Endometrium (tissue), 2 donors: ENCODE results near the gene GPR156.

Source experiments
- FAIRE-seq: peaks from 2 replicates; lab custom pipeline; 2012; peaks lifted over from hg19 to GRCh38; lab: Jason Lieb, UNC
- donor health status: control.
- donor health status: control.

GPR156 gene

GRCh38 chr3:120193554-120193953 lies 91.5 kb downstream of the GPR156 start:
- no peak for FAIRE-seq

GRCh38 chr3:120192579-120192978 lies 92.4 kb downstream of the GPR156 start:
- FAIRE-seq: no peak

DNA sequence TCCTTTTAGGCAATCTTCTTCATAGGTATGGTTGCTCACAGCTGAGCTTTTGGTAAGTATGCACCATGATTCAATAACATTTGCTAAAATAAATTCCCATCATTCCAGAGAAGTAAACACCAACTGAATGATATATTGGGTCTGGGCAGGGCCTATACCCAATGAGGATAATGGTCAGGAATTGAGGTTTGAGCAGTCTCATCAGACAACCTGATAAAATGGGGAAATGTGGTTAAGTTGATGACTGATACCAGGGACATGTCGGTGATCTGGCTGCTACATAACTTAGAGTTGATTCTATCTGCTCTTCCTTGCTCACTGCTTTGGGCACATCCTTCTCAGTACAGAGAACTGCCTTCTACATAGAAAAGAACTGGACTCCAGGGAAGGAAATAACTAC lies 92.9 kb downstream of the GPR156 start:
- FAIRE-seq: no peak

DNA sequence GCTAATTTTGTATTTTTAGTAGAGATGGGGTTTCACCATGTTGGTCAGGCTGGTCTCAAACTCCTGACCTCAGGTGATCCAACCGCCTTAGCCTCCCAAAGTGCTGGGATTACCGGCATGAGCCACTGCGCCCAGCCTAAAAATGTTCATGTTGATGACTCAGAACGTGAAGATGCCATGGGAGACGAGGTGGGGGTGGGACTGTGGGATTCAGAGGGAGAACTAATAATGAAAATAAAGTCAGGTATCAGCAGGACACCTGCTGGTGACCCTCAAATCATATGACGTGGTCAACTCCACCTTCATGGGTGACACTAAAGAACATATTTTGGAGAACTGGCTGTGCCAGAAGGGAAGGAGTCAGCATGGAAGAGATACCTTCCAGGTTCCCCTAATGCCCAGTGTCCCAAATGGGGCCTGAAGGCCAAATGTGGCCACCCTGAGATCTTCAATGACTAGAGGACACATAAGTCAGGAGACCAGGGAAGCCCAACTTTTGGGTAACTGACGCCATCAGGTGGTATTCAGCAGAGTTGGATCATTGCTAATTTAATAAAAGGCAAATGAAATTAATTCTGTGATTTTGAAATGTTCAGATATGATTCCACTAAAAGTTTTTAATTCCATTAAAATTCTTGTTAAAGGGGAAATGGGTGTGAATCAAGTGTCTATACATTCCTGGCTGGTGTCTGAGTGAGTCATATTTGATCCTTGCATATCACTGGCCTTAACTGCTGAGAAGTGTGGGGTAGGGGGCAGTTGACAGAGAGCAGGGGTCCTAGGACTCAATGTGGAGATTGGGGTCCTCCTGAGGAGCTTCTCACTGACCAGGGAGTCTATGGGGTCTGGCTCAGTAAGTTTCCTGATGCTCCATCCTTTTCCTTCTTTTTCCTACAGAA lies 102.2 kb downstream of the GPR156 start:
- no peak for FAIRE-seq

DNA sequence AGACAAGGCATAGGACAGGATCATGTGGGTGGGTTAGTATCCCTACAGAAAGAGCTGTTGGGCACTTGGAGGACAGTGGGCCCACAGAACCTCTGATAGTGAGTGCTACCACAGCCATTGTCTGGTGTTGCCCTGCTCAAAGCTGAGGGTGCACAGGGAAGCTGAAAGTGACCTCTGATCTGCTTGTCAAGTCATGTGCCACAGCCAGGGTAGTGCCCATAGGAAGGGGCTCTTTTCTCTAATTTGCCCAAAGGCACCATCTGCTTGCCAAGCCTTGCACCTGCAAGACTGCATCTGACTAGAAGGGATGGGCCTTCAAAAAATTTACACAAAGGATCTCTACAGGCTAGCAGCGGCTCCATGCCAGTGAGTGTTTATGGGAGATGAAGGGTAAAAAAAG lies 103.4 kb downstream of the GPR156 start:
- no peak for FAIRE-seq

DNA sequence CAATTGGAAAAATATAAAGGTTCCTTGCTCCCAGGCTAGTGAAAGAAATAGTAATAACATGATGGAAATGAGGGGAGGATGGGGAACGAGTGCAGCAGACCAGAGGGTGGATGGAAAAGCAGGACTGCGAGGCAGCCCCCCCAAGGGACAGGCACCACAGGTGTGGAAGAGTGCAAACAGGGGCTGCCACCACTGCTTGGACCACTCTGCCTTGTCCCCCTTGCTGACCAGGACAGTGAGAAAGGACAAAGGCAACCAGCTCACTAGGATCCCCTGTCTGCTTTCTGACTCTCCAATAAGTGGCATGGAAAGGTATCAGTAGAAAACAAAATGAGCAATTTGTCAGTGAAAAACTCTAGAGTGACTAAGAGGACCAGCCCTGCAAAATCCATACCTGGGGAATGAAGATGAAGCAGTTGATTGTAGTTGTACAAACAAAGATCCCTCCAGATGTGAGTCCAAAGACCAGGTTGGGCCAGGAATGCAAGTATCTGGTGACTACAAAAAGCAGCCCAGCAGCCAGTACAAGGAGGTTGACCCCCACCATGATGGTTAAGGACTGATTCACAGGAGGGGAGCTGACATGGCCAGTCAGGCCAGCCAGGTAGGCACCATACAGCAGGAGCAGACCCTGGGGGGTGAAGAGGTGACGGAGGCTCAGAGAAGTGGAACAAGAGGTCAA lies 104.2 kb downstream of the GPR156 start:
- FAIRE-seq: no peak

DNA sequence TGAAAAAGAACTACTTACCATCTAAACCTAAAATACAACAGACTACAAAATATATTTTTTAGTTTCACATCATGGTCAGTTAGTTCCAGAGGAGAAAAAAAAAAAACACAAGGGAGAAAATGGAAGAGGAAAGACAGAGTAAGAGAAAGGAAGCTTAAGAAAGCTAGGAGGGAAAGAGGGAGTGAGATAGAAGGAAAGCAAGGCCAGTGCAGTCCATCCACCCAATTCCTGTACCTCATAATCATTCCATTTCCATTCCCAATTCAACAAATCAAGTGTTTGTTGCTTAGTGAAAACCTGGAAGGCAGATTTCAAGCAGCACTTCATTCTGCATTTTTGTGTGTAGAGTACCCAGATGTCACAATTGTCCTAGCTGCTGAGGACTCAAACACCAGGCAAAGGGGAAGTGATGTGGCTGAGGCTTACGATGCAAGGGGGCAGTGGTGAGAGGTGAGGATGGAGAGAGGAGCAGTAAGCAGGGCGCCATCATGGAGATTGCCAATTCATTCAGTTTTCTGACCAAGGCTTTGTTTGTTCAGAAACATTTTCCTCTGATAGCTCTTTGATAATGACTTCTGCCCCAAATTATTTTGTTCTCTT lies 107.2 kb downstream of the GPR156 start:
- no peak for FAIRE-seq

GRCh38 chr3:120177151-120177550 lies 107.9 kb downstream of the GPR156 start:
- FAIRE-seq: no peak

- no peak for FAIRE-seq
These were observed 110.0 kb downstream of the GPR156 start for GRCh38 chr3:120174811-120175539.

DNA sequence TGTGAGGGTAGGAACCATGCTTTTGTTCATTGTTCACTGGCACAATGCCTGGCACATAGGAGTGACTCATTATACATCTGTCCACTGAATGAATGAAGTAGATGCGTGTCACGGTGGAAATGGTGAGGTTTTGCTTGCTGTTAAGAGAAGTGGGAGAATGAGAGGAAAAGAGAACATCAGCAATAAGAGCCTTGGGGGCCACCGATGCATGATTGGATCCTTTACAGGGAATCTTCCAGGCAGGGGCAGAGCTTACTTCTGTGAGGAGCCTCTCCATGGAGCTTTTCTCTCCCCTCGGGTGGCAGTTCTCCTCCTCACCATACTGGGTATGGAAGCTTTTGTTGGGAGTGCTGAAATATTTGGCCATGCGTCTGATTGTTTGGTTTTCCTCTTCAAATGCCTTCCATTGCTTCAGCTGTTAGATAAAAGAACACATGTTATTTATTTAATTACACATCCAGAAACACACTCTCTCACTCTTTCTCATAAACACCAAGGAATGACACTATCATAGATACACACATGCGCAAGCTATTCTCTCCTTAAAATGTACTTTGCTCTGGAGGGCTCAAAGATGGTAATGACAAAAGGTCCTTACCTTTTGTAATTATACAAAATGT lies 111.9 kb downstream of the GPR156 start:
- no peak for FAIRE-seq

DNA sequence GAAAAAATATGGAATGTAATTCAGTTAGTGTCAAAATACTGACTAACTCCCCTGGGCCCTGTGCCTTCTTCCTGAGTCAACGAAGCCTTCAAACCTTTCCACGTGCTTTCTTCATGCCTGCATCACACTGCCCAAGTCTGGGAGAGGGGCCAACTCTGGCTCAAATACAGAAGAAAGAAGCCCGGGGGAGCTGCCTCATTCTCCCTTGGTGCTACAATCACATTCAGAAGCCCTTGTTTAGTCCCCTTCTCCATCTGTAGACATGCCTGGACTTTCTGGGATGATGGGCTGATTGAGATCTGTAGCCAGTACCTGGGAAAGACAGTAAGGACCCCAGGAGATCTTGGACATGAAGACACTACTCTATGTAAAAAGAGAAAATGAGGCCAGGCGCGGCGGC lies 113.0 kb downstream of the GPR156 start:
- no peak for FAIRE-seq

DNA sequence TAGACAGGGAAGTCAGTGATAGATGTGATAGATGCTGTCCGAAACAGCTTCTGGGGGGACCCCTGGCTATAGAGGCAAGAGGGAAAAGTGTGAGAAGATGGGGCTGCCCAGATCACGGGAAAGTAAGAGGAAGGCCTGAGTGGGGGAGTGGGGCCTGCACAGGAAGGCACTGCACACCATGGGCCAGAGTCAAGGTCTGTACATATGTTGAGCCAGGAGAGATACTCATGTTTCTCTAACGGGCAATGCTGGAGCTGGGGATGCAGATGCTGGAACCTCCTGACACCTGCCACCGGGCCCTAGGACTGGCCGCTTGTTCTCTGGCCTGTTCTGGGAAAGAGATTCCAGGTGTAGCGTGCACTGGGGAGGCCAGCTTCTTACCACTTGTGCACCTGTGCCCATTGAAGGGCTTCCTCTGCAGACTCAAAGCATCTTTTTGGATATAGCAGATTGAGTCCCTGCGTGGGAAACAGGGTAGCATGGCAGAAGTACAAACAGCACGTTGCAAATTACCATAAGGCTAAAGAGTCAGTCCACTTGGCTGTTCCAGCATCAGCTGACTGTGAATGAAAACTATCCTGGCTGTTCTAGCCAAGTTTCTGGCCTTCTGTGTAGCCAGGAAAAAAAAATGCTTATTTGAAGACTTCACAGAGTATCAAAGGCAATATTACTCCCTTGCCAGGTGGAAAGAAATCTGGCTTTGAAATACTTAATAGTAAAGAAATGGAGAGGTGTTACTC lies 113.7 kb downstream of the GPR156 start:
- no peak for FAIRE-seq

DNA sequence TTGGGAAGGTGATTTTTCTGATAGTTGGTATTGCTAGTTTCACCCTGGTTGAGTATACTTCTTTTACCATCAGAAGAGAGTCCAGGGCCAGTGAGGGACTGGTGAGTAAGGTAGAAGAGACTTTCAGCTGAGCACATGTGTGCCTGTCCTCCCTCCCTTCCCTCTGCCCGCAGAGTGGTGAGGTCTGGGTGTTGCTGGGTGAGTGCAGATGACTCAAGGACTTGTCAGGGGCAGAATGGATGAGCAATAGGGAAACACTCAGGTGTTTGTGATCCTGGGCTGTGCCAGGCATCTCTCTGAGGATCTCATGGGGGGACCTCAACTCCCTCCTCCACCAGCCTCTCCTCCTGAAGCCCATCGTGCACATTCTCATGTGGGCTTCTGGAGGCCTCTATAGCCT lies 114.8 kb downstream of the GPR156 start:
- no peak for FAIRE-seq

DNA sequence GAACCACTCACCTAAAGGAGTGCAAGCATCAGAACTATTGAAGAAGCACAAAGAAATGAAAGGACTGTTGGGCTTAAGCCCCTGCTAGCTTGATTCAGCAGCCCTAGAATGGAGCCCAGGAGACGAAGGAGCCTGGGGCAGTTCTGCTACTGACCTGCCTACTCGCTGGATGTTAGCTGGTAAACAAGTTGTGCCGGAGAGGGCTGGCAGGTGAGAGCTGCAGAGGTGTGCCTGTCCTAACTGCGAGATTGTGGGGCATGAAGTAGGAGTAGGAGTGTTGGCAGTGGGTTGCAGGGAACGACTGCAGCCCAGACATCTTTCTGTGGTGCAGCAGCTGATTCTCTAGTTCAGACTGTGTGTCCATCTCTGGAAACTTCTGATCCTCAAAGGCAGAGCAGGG lies 115.6 kb downstream of the GPR156 start:
- FAIRE-seq: no peak

- FAIRE-seq: no peak
These were observed 116.4 kb downstream of the GPR156 start for GRCh38 chr3:120168611-120169010.

GRCh38 chr3:120168038-120168437 lies 117.0 kb downstream of the GPR156 start:
- no peak for FAIRE-seq

GRCh38 chr3:120167488-120167887 lies 117.5 kb downstream of the GPR156 start:
- no peak for FAIRE-seq

DNA sequence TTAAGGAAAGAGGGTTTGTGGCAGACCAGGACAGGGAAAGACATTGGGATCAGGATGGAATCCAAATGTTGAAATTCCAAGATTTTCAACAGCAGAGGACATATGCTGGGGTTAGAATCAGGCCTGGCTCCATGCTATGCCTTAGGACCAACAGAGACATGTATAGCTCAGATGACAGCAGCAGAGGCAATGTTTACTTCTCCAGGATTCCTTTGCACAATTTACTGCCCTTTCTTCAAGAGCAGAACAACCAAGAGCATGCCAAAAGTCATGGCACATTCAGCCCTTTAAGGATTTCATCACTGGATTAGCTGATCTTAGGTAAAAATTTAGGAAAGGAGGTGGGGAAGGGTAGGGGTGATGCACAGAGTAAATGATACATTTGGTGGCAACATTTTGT lies 121.2 kb downstream of the GPR156 start:
- no peak for FAIRE-seq

DNA sequence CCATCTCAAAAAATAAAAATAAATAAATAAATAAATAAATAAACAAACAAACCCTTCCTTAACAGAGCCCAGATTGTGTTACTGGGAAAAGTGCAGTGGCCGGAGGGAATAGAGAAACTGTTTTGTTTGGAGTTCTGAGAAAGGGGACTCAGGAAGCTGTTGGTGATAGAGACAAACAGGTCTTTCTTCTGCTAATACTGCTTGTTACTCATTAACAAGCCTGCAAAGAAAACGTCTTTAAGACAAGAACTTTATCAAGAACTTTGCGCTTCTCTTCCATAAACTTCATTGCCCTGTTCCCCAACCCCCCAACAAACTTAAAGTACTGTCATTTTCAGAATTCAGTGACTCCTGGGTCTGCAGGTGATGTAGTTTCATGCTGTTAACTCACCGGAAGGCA lies 122.0 kb downstream of the GPR156 start:
- FAIRE-seq: no peak

DNA sequence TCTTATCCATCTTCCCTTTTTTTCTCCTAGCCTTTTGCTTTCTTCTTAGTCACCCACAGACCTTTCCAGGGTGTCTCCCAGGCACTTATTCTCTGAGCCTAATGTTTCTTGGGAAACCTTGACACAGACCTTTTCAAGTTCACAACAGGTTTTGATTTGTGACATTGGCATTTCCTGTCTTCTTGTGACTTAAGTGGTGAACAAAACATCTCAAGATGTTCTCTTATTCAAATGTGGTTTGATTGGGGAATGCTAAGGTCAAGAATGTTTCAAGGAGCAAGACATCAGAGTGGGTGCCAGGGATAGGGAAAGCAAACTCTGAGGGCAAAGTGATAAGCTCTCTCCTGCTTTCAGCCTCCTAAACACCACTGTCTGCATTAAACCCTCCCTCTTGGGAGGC lies 122.6 kb downstream of the GPR156 start:
- no peak for FAIRE-seq

DNA sequence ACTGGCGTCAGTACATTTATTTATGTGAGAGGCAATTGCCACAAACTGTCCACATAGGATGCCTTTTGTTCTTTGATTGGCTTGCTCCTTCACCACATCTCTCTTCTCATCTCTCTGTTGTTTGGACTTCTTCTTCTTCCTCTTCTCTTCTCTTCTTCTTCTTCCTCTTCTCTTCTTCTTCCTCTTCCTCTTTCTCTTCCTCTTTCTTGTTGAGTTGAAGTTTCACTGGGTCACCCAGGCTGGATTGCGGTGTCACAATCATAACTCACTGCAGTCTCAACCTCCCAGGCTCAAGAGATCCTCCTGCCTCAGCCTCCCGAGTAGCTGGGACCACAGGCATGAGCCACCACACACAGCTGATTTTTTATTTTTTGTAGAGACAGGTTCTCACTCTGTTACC lies 123.1 kb downstream of the GPR156 start:
- no peak for FAIRE-seq
